Fibroblast of mammary gland (primary cell): ENCODE data around the gene CXorf65.

Experiments used
- DNase-seq: peaks from one replicate; pipeline ENCODE4 v3.0.0-alpha.2; 2010; ENCODE audit warnings: low read depth
- H3K4me3 ChIP-seq: 2 replicates; pipeline ENCODE4 v1.5.1; 2011; ENCODE audit warnings: low read depth, mild to moderate bottlenecking, low read length, moderate library complexity; ENCODE audit not compliant: control insufficient read depth
- CTCF ChIP-seq: conservative IDR thresholded peaks from 2 replicates; pipeline ENCODE4 v1.5.1; 2011; ENCODE audit warnings: low read depth, low read length, inconsistent platforms; ENCODE audit not compliant: control insufficient read depth, insufficient read depth

Gene CXorf65

GRCh38 chrX:71100581-71101505 lies 5.7 kb downstream of the CXorf65 start:
- TF ChIP-seq CTCF, result no peak
- DNase-seq, result no peak
- H3K4me3 ChIP-seq, result no peak overlapping the region

GRCh38 chrX:71099736-71100135 lies 6.8 kb downstream of the CXorf65 start:
- no peak for TF ChIP-seq CTCF
- no peak overlapping the region for H3K4me3 ChIP-seq

GRCh38 chrX:71098951-71099506 lies 7.5 kb downstream of the CXorf65 start:
- TF ChIP-seq CTCF, result no peak
- no peak overlapping the region for H3K4me3 ChIP-seq
- no peak for DNase-seq

More at GRCh38 chrX:71099736-71100135, 6.8 kb downstream of the CXorf65 start:
- DNase-seq, result no peak

DNA sequence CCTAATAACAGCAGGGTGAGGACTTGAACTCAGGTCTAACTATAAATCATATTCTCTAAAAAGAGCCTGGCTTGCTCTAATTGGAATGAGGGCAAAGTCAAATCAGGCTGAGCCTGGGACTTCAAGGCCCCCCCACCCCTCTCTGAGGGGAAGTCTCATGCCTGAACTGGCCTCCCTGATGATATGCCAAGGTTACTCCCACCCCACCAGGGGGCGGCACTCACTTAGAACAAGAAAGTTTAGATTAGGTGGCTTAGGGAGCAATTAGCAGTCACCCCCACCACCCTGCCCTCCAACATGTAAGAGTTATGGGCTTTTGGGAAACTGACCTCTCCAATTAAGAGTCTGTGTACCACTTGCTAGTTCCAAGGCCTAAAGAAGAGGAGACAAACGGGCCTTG lies 8.2 kb downstream of the CXorf65 start:
- TF ChIP-seq CTCF, result peak; percentile 37
- peak; percentile 42 for DNase-seq
- H3K4me3 ChIP-seq, result no peak overlapping the region

- TF ChIP-seq CTCF, result no peak
- peak overlapping the region; percentile 67 for H3K4me3 ChIP-seq
- no peak for DNase-seq
These were observed 9.8 kb downstream of the CXorf65 start for GRCh38 chrX:71096760-71097032.

- H3K4me3 ChIP-seq, result peak overlapping the region; percentile 67
- no peak for TF ChIP-seq CTCF
- peak; percentile 28 for DNase-seq
These were observed 10.4 kb downstream of the CXorf65 start for GRCh38 chrX:71095981-71096759.
